Skin epidermis (tissue), 12 donors: Measurements from ENCODE around the gene HIVEP3.
"Not testable (repeated sequence)": the region's sequence is repeated elsewhere in the genome, so short reads cannot be mapped to it uniquely, and the experiment has no call there.

ENCODE experiments used
- H3K27ac ChIP-seq, 21 experiments: fragments of 200-600 bp; sonication (generic) in 11 of 21; one replicate each; pipeline ENCODE4 v1.5.0; 2020; ENCODE audit warnings: mild to moderate bottlenecking in 3 of 21, inconsistent platforms in 2 of 21, moderate library complexity in 2 of 21
- H3K4me3 ChIP-seq, 7 experiments: fragments of 200-600 bp; sonication (generic) in 2 of 7; one replicate each; pipeline ENCODE4 v1.5.0; 2020; ENCODE audit warnings: inconsistent platforms in 2 of 7, mild to moderate bottlenecking in 2 of 7, moderate library complexity in 1 of 7

HIVEP3 gene

DNA sequence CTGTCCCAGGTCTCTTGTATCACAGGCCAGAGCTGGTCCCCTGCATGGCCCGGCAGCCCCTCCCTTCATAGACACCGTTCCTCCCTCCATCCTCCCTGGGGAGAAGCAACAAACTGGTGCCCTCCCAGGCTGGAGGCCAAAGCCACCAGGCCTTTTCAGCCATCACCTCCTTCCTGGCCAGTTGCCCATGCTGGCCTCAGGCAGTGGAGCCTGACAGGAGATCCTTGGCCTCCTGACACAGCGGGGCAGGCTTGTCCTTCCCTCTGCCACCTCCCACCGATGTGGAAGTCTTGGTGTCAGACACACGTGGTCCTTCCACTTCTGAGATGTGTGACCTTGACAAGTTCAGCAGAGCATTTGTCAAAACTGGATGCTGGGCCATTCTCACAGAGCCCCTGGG lies 206.0 kb downstream of the HIVEP3 start:
- Histone ChIP-seq H3K27ac (no peak overlapping the region), H3K4me3 (no peak overlapping the region)

DNA sequence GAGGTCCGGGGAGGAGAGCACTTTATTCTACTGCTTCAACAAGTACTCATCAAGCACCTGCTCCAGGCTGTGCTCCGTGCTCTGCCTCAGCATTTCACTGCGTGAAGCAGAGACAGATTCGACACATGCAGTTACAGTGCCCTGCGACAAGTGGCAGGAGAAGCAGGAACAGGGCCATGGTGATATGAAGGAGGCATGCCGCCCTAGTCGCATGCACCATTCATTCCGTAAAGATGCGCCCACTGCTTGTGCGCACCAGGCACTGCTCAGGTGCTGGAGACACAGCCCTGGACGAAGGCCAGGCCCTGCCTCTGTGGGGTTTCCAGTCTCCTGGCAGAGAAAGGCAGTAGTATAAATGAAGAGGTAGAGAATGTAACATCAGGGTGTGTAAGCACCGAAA lies 206.6 kb downstream of the HIVEP3 start:
- H3K4me3 ChIP-seq: no peak overlapping the region
- H3K27ac ChIP-seq: no peak overlapping the region

DNA sequence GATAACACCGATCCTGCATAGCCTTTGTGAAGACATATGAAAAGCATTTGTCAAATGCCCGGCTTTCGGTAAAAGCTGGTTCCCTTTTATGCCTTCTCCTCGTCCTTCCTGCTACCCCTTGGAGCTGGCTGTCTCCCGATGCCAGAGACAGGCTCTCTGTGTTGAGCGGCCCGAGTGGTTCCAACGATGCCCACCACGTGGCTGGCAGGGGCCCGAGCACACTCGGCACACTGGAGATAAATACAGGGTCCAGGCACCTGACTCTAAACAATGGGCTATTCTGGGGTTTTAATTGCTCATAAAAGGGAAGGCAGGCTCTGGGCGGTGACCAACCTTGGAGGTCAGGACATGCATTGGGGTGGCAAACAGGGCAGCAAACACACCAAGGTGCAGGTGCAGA lies 207.1 kb downstream of the HIVEP3 start:
- no peak overlapping the region for H3K27ac ChIP-seq
- H3K4me3 ChIP-seq: no peak overlapping the region

DNA sequence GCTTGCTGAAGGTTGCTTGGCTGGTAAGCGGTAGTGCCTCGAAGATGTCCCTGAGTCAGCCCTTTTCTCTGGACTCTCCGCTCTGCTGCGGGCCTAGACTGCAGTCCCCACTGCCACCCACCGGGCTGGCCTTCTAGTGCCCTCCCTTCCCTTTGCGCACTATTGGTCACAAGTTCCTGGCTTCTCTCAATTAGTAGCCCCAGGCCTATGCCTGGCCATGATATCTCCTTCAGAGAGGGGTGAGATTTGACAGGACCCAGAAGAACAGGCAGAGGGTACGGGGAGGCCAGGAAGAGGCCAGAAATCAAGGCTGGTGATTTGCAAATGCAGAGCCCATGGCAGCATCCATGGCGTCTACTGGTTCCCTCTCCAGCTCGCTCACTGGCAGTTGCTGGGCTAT lies 207.7 kb downstream of the HIVEP3 start:
- H3K27ac ChIP-seq: no peak overlapping the region
- H3K4me3 ChIP-seq: no peak overlapping the region

DNA sequence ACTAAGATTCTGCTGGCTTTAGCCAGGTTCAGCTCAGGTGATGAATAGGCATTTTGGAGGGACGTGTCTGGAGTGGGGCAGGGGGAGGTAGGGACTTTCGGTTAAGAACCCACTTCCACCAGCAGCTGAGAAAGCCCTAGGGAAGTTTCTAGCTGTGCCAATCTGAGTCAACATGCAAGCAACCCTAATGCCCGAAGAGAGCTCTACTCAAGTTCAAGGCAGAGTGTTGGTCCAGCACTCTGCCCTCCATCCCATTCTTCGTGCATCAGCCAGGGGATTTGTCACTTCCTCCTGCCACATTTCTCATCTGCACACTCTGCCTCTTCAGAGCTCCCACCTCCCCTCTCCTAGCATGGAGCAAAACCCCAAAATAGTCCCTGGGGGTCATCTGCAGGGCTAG lies 208.8 kb downstream of the HIVEP3 start:
- Histone ChIP-seq H3K27ac (no peak overlapping the region), H3K4me3 (no peak overlapping the region)

DNA sequence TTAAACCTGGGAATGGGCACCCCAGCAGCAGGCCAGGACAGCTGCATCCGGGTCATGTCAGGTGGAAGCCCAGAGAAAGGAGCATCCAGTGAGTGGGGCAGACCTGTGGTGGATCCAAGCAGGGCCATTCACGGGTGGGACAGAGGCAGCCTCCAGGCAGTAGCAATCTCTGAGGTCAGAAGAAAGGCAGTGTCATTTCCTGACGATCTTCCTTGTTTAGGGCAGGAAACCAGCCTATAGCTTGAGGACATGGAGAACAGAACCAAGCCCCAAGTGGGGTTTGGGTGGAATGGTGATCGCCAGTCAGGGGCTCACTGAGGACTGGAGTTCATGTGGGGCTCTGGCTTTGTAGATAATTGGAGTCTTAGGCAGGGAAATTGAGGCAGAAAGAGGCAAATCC lies 209.4 kb downstream of the HIVEP3 start:
- Histone ChIP-seq H3K4me3 (no peak overlapping the region), H3K27ac (no peak overlapping the region)

DNA sequence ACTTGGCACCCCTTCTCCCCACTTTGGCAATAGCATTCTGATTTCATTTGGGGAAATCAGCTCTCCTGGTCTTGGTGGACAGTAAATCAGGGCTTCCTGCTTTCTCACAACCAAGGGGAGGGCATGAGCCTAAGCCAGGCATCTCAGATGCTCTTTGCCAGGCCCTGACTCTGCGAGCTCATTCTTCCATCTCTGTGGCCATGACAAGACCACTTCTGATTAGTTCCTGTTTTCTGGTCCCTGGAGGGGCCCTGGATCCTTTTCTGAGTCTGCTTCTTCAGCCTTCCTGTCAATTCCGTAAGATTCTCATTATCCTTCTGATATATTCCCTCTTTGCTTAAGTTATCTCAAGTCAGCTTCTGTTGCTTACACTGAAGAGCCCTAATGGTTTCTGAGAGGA lies 210.4 kb downstream of the HIVEP3 start:
- Histone ChIP-seq H3K27ac (no peak overlapping the region), H3K4me3 (no peak overlapping the region)

DNA sequence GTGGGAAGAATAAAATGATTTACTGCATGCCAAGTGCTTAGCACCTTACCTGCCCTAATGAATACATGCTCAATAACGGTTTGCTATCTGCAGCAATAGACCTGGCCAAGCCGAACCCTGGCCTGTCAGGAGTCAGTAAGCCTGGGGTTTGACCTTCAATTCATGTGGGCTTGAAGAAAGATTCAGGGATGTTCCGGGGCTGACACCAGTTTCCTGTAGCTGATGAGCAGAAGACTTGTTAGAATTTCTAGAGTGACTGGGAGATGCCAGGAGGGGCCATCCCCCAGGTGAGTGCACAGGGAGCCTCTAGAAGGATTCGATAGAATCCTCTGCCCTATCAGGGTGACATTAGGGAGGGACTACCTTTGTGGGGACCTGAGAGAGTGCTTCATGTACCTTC lies 210.9 kb downstream of the HIVEP3 start:
- Histone ChIP-seq H3K27ac (no peak overlapping the region), H3K4me3 (no peak overlapping the region)

DNA sequence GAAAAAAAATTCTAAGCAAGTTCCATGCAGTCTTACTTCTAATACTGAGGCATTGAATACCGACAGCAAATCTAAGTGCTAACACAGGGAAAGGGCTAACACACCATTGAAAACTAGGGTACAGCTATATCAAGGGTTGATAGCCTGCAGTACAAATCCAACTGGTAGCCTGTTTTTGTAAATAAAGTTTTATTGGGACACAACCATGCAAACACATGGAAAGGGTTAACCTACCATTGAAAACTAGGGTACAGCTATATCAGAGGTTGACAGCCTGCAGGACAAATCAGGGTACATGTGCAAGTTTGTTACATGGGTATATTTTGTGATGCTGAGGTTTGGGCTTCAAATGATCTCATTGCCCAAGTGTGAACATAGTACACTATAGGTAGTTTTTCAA lies 212.9 kb downstream of the HIVEP3 start:
- H3K4me3 ChIP-seq: no peak overlapping the region

DNA sequence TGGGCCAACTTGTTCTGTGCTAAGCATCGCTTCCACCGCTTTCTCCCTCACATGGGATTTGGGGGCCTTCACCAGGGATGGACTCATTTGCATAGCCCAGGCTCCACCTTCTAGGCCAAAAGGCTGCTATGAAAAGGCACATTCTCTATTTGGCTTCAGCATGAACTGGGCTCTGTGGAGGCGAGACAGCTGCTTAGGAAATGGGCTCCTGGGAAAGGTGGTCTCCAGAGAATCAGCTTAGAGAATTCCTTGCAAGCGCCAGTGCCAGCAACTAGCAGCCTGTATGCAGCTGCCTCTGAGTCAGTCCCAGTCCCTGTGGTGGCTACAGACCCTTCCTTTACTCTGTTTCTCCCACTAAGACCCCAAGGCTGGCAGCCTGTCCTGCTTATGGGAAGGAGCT lies 214.5 kb downstream of the HIVEP3 start:
- H3K4me3 ChIP-seq: no peak overlapping the region

More for the DNA sequence above, 212.9 kb downstream of the HIVEP3 start:
- H3K27ac ChIP-seq: no peak overlapping the region

DNA sequence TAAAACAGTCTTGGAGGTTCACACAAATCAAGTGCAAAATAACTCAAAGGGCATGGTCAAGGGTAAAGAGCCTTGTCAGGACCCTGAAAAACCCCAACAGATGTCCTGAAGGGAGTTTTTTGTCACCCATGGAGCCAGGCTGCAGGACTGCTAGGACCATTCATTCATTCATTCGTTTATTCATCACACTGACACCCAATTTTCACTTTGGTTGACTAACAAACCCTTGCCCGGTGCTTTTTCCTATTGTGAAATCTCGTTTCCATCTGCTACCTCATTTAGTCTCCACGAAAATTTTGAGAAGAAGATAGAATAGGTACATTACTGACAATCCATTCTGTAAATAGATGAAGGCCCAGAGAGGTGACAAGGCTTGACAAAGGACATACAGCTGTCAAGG lies 216.0 kb downstream of the HIVEP3 start:
- Histone ChIP-seq H3K4me3 (no peak overlapping the region), H3K27ac (no peak overlapping the region)

More for the DNA sequence above, 214.5 kb downstream of the HIVEP3 start:
- H3K27ac ChIP-seq: no peak overlapping the region

DNA sequence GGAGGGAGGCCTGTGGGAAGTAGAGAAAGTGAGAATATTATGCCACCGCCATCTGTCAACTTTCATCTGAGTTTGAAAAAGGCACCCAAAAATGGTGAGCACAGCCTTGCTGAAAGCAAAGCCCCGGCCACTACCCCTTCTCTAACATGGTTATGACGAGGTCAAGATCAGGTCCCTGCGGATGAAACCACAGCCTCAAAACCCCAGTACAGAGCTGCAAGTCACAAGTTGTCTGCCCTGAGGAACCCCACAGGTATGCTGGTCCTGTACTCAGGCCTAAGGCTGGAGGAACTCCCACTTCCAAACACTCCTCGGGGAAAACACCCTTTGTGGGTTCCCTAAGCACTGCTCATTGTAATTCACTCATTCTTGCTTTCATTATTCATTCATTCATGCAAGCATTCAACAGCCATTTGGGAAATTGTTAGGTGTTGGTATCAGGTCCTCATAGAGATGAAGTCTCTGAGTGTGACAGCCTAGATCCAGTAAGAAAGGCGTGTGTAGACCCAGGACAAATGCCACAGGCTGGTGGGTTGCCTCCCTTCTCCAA lies 217.7 kb downstream of the HIVEP3 start:
- no peak overlapping the region for H3K4me3 ChIP-seq
- no peak overlapping the region for H3K27ac ChIP-seq

DNA sequence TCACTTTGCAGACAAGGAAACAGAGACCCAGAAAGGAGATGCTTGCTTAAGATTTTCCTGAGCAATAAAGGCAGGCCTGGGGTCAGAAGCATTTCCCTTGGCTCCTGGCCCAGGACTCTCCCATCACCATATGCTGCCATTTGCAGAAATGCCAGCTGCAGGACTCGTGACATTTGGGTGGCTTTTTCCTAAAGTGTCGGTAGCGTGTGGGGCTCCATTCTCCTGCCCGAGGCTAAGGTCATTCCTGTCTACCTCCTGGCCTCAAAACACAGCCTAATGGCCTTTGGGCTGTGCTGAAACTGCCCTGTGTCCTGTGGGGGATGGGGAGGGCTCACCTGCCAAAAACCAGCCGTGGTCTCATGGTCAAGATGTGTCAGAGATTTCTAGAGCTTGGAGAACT lies 218.1 kb downstream of the HIVEP3 start:
- no peak overlapping the region for H3K4me3 ChIP-seq
- H3K27ac ChIP-seq: no peak overlapping the region

DNA sequence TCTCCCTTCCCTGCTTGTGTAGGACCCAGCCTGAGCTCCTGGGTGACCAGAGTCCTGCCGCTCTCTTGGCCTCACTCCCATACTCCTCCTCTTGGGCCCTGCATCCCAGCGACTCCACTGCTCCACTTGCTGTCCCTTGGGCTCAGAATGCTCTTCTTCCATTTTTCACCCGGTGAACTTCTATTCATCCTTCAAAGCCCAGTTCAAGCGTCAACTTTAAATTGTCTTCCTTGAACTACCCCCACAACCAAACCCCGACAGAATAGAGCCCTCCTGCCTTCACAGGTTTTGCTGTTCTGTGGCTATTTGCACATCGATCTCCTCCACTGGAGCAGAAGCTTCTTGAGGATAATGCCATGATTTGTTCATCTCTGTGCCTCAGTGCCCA lies 218.9 kb downstream of the HIVEP3 start:
- Histone ChIP-seq H3K4me3 (no peak overlapping the region), H3K27ac (no peak overlapping the region)

DNA sequence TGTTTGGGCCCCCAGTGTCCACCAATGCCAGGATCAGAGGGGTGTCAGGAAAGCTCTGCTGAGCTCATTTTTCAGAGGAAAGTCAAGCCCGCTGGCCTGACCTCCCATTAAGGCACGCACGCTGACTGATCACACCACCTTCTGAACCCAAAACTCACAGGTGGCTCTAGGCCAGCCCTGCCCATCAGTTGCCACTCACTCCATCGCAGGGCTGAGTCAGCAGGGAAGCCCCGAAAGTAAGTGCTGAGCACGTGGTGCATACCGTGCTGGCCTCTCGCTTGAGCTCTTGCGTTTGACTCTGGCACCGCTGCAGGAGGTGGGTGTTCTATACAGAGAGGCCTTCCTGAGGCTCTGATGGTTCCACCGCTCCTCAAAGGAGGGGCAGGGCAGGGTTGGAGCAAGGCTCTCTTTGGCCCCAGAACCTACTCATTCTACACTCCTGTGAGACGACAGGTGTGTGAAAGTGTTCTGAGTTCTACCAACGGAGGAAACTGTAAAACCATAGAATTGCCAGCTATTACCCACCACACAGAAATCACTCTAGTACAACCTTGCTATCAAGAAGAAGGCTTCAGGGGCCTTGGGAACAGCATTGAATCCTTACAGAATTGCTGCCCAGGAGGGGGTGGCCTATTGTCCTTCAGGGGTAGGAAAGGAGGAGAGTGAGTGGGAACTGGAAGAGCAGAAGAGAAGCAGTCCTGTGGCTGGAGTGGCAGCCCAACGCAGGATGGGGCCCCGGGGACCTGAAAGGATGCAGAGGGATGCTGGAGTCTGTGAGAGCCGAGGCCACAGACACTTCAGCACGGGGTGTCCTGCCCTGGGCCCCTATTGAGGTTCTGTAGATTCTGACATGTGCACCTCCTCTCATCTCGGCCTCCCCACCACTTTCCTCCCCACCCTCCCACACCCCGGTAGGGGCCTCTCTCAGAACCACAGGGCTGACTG lies 219.5 kb downstream of the HIVEP3 start:
- no peak overlapping the region for H3K4me3 ChIP-seq
- H3K27ac ChIP-seq: no peak overlapping the region

DNA sequence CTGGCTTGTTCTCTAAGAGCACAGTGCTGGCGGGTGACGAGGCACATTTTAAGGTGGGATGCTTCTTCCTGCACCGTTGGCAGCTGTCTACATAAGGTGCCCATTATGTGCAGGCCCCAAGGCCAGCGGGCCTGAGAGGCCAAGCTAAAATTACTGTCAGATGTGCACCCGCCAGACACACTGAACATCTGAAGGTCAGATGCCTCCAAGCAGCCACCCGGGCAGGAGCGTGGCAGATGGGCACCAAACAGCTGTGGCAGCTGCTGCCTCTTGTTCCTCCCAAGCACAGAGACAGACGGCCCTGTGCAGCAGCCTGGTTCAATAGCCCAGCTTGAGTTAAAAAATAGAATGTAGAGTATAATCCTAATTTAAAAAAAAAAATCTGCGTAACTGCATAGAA lies 222.3 kb downstream of the HIVEP3 start:
- Histone ChIP-seq H3K4me3 (no peak overlapping the region), H3K27ac (no peak overlapping the region)

DNA sequence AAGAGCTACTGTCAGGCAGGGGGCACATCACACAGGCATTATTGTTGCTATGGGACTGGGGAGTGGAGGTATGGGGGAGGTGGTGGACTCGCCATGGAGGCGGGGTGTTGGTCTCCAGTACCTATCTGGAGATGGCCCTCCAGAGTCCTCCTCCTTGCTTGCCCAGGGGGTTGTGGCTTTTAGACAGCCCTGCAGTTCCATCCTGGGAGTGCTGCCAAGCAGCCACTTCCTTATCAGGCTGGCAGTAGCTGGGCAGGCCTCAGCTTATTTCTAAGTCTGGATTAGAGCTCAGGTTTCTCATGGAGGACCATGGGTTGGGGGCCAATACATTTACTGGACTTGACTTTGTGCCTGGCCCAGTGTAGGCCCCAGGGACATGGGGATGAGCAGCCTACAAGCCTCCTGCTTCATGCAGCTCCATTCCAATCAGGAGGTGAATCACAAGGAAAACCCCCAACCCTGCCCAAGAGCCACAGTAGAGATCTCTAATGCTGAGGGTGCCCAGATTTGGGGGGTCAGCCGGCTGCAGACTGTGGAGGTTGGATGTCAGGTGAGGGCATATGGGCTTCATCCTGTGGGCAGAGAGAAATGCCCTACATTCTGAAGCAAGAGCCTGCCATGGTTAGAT lies 223.5 kb downstream of the HIVEP3 start:
- no peak overlapping the region for H3K27ac ChIP-seq
- H3K4me3 ChIP-seq: no peak overlapping the region

DNA sequence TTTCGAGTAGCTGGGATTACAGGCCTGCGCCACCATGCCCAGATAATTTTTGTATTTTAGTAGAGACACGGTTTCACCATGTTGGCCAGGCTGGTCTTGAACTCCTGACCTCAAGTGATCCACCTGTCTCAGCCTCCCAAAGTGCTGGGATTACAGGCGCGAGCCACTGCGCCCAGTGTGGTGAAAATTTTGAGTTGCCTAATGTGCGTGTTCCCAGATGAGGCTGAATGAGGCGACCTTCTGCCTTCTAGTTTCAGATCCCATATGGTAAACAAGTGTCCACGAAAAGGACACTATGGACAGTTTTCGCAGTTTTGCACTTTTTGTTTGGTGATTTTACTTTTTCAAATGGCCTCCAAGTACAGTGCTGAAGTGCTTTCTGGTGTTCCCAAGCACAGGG lies 226.8 kb downstream of the HIVEP3 start:
- H3K4me3 ChIP-seq, H3K27ac ChIP-seq: not testable (repeated sequence)

DNA sequence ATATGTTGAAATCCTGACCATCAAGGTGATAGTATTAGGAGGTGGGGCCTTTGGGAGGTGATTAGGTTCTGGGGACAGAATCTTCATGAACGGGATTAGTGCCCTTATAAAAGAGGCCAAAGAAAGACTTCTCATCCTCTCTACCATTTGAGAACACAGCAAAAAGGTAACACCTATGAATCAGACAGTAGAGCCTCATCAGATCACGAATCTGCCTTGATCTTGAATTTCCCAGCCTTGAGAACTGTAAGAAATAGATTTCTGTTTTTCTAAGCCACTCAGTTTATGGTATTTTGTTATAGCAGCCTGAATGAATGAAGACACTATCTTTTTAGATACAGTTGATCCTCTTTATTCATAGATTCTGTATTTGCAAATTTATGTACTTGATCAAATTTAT lies 227.3 kb downstream of the HIVEP3 start:
- Histone ChIP-seq H3K4me3 (no peak overlapping the region), H3K27ac (no peak overlapping the region)

DNA sequence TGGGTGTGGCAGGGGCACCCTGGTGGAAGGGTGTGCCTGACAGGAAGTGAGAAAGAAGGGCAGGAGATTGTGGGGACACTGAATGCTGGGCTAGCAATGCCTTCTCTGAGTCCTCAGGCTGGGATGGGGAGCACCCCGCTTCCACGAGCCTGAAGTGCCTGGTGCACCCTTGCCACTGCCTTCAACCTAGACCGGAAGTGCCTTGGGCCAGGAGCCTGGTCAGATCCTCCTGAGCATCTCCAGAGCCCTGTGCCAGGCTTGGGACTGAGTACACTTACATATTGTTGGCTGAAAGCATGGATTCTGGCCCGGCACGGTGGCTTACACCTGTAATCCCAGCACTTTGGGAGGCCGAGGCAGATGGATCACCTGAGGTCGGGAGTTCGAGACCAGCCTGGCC lies 228.4 kb downstream of the HIVEP3 start:
- H3K27ac ChIP-seq: no peak overlapping the region
- H3K4me3 ChIP-seq: no peak overlapping the region

DNA sequence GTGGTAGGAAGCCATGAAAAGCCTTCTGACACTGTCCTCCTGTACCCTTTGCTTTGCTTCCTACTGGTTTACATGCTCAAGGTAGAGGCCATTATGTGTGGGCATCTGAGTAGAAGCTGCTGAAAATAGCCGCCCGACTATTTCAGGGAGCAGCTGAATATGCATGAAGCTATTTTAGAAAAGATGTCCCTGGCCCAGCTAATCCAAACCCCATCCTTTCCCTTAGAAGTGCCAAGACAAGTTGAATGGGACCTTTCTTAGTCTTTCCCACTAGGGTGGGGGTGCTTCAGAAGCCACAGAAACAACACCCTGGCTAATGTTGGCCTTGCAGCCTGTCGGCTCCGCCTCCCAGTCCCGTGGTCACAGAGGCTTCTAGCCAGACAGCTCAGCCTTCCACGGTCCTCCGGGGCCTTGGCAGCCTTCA lies 229.2 kb downstream of the HIVEP3 start:
- Histone ChIP-seq H3K27ac (no peak overlapping the region), H3K4me3 (no peak overlapping the region)
